H1 (cell line): ENCODE measurements around the gene ASL. TPM values are rescaled to one million over a fixed set of nuclear protein-coding genes. Genes with fewer than 3 reads are reported as not detected.
"Not testable (repeated sequence)": the region's sequence is repeated elsewhere in the genome, so short reads cannot be mapped to it uniquely, and the experiment has no call there.

ENCODE experiments used
- CTCF ChIA-PET: fragments of 300-600 bp; sonication (Branson Sonifier 250); formaldehyde crosslinking; loops from one replicate; lab custom pipeline; 2021; ENCODE audit not compliant: partially characterized antibody; lab: Charles Lee
- POLR2A ChIA-PET: fragments of 300-600 bp; sonication (Branson Sonifier 250); formaldehyde crosslinking; loops from one replicate; lab custom pipeline; 2021; ENCODE audit warnings: inconsistent platforms; ENCODE audit not compliant: partially characterized antibody; lab: Charles Lee
- DNase-seq, 2 experiments: peaks; one replicate each; pipeline versions ENCODE4 v3.0.0 to v3.0.0-alpha.2; 2010 to 2022; ENCODE audit warnings: low spot score in 2 of 2, low read depth in 1 of 2, mixed read lengths in 1 of 2
- FAIRE-seq: peaks from 2 replicates; lab custom pipeline; 2011; peaks lifted over from hg19 to GRCh38; lab: Jason Lieb, UNC
- H2AFZ ChIP-seq: 2 replicates; pipeline ENCODE4 v1.8.1; 2012; ENCODE audit warnings: low read length, inconsistent platforms
- H2AK5ac ChIP-seq: 2 replicates; pipeline ENCODE4 v1.6.1; 2013; ENCODE audit warnings: low read depth, low read length
- H2BK120ac ChIP-seq: replicated peaks from 2 replicates; pipeline ENCODE3; 2013; ENCODE audit warnings: low read depth, low read length, inconsistent platforms
- H2BK12ac ChIP-seq: 2 replicates; pipeline ENCODE4 v1.6.1; 2013; ENCODE audit warnings: low read depth, low read length
- H2BK15ac ChIP-seq: 2 replicates; pipeline ENCODE4 v1.6.1; 2013; ENCODE audit warnings: low read length
- H2BK20ac ChIP-seq: 2 replicates; pipeline ENCODE4 v1.6.1; 2013; ENCODE audit warnings: low read length
- H2BK5ac ChIP-seq: 2 replicates; pipeline ENCODE4 v1.6.1; 2013; ENCODE audit warnings: low read depth, low read length
- H3K14ac ChIP-seq: 2 replicates; pipeline ENCODE4 v1.6.1; 2013; ENCODE audit warnings: inconsistent platforms; ENCODE audit not compliant: insufficient read length
- H3K18ac ChIP-seq: 2 replicates; pipeline ENCODE4 v1.6.1; 2013; ENCODE audit warnings: low read length; ENCODE audit errors: extremely low read depth
- H3K23ac ChIP-seq: 2 replicates; pipeline ENCODE4 v1.6.1; 2013; ENCODE audit warnings: inconsistent platforms; ENCODE audit not compliant: insufficient read length
- H3K23me2 ChIP-seq: 2 replicates; pipeline ENCODE4 v1.6.1; 2013; ENCODE audit warnings: low read depth, low read length
- H3K27ac ChIP-seq: 2 replicates; pipeline ENCODE4 v1.6.1; 2011; ENCODE audit warnings: low read depth, low read length, inconsistent platforms
- H3K27me3 ChIP-seq, 4 experiments: replicated peaks in 1 of 4; 1 replicate in 1 of 4; 2 replicates in 3 of 4; pipeline versions ENCODE4 v1.6.1 to v1.8.1; 2011 to 2013; ENCODE audit warnings: low read length in 3 of 4, mild to moderate bottlenecking in 3 of 4, inconsistent platforms in 2 of 4, mixed read lengths in 2 of 4, moderate library complexity in 1 of 4; ENCODE audit not compliant: control insufficient read depth in 3 of 4, insufficient read depth in 3 of 4; ENCODE audit errors: extremely low read depth in 1 of 4
- H3K36me3 ChIP-seq, 4 experiments: 2 replicates each; pipeline versions ENCODE4 v1.6.1 to v1.8.1; 2011 to 2013; ENCODE audit warnings: mild to moderate bottlenecking in 4 of 4, low read length in 3 of 4, moderate library complexity in 2 of 4, control low read depth in 1 of 4, inconsistent platforms in 1 of 4; ENCODE audit not compliant: insufficient read depth in 4 of 4, control insufficient read depth in 2 of 4
- H3K4ac ChIP-seq: replicated peaks from 2 replicates; pipeline ENCODE3; 2013; ENCODE audit warnings: low read length, low read depth, mixed read lengths, inconsistent platforms; ENCODE audit not compliant: insufficient read length
- H3K4me1 ChIP-seq, 4 experiments: replicated peaks in 1 of 4; 1 replicate in 1 of 4; 2 replicates in 3 of 4; pipeline versions ENCODE4 v1.6.1 to v1.8.1; 2011 to 2013; ENCODE audit warnings: low read length in 3 of 4, inconsistent platforms in 2 of 4, mixed read lengths in 1 of 4; ENCODE audit not compliant: insufficient read depth in 4 of 4, control insufficient read depth in 3 of 4
- H3K4me2 ChIP-seq, 2 experiments: 2 replicates each; pipeline versions ENCODE4 v1.6.1 to v1.8.1; 2011 to 2013; ENCODE audit warnings: low read depth in 2 of 2, low read length in 2 of 2, control low read depth in 1 of 2, inconsistent platforms in 1 of 2, mild to moderate bottlenecking in 1 of 2; ENCODE audit not compliant: insufficient read depth in 1 of 2
- H3K4me3 ChIP-seq, 4 experiments: fragments of 200-600, 300-600 bp in 1 of 4; sonication (generic), shearing (Covaris generic), sonication (Bioruptor Twin) in 1 of 4; 2 replicates each; pipeline versions ENCODE4 v1.5.1 to v1.8.1; 2011 to 2016; ENCODE audit warnings: low read length in 4 of 4, low read depth in 3 of 4, control low read depth in 2 of 4, inconsistent platforms in 2 of 4, mild to moderate bottlenecking in 2 of 4, mixed read lengths in 1 of 4, moderate library complexity in 1 of 4; ENCODE audit not compliant: insufficient read depth in 2 of 4; ENCODE audit errors: extremely low read depth in 1 of 4
- H3K56ac ChIP-seq: replicated peaks from 2 replicates; pipeline ENCODE3; 2013; ENCODE audit warnings: low read depth, mild to moderate bottlenecking, mixed read lengths, low read length, inconsistent platforms; ENCODE audit not compliant: insufficient read length
- H3K79me1 ChIP-seq: 2 replicates; pipeline ENCODE4 v1.6.1; 2013; ENCODE audit warnings: low read depth, low read length, control low read depth
- H3K79me2 ChIP-seq, 2 experiments: 2 replicates each; pipeline versions ENCODE4 v1.6.1 to v1.8.1; 2012 to 2013; ENCODE audit warnings: low read length in 2 of 2, mild to moderate bottlenecking in 2 of 2, inconsistent platforms in 1 of 2; ENCODE audit not compliant: insufficient read depth in 2 of 2, control insufficient read depth in 1 of 2
- H3K9ac ChIP-seq, 4 experiments: replicated peaks in 1 of 4; 1 replicate in 1 of 4; 2 replicates in 3 of 4; pipeline versions ENCODE4 v1.6.1 to v1.8.1; 2011 to 2013; ENCODE audit warnings: low read depth in 3 of 4, low read length in 3 of 4, control low read depth in 2 of 4, mild to moderate bottlenecking in 2 of 4, moderate library complexity in 2 of 4, inconsistent platforms in 1 of 4; ENCODE audit errors: extremely low read depth in 1 of 4
- H3K9me3 ChIP-seq, 2 experiments: 2 replicates each; pipeline versions ENCODE4 v1.6.1 to v1.8.1; 2012 to 2013; ENCODE audit warnings: mild to moderate bottlenecking in 2 of 2, moderate library complexity in 2 of 2, control low read depth in 1 of 2, inconsistent platforms in 1 of 2, low read depth in 1 of 2, low read length in 1 of 2, mixed read lengths in 1 of 2; ENCODE audit not compliant: insufficient read depth in 2 of 2
- H4K20me1 ChIP-seq, 2 experiments: replicated peaks in 1 of 2; 2 replicates each; pipeline versions ENCODE3 to v1.8.1; 2011 to 2013; ENCODE audit warnings: inconsistent platforms in 2 of 2, low read length in 2 of 2, mild to moderate bottlenecking in 1 of 2; ENCODE audit not compliant: insufficient read depth in 2 of 2, control insufficient read depth in 1 of 2
- H4K5ac ChIP-seq: 2 replicates; pipeline ENCODE4 v1.6.1; 2013; ENCODE audit warnings: low read length, low read depth, mixed read lengths, inconsistent platforms; ENCODE audit not compliant: insufficient read length
- H4K8ac ChIP-seq: 2 replicates; pipeline ENCODE4 v1.8.0; 2013; ENCODE audit warnings: mild to moderate bottlenecking, moderate library complexity, low read length, inconsistent platforms; ENCODE audit not compliant: insufficient read depth; ENCODE audit errors: extremely low read depth
- H4K91ac ChIP-seq: replicated peaks from 2 replicates; pipeline ENCODE3; 2013; ENCODE audit warnings: low read length, mixed read lengths, inconsistent platforms; ENCODE audit not compliant: insufficient read length
- WGBS, 2 experiments: shearing (Covaris generic) in 1 of 2; methylation state at CpG; one replicate each; pipeline versions ENCODE4 v1.1.6 to v1.1.7; 2013 to 2015; ENCODE audit warnings: low lambda C conversion rate in 2 of 2, mixed read lengths in 2 of 2, inconsistent platforms in 1 of 2, low coverage in 1 of 2, missing lambda C conversion rate in 1 of 2; ENCODE audit not compliant: insufficient replicate concordance in 2 of 2, insufficient coverage in 1 of 2, insufficient read length in 1 of 2; ENCODE audit errors: extremely low coverage in 1 of 2, missing lambda C conversion rate in 1 of 2; 5-methylcytosine and 5-hydroxymethylcytosine counted together
- polyA plus RNA-seq, 7 experiments: library from polyadenylated mRNA; depleted of rRNA in 3 of 7; stranded (reverse) in 5 of 7; unstranded in 2 of 7; fragments of >200 nt in 5 of 7; fragments of 200-250 nt in 2 of 7; gene quantifications; 1 replicate in 5 of 7; 2 replicates in 1 of 7; 4 replicates in 1 of 7; pipeline versions ENCODE4 v1.2.1 to v1.2.3, GENCODE V29; 2011 to 2013; ENCODE audit warnings: missing spikeins in 2 of 7, mixed read lengths in 2 of 7
- total RNA-seq: library from RNA; stranded (reverse); fragmentation: NEBNext Ultra II Directional; extraction: Animal tissue kit (Norgen Biotek cat#: 25700); gene quantifications from 2 replicates; pipeline ENCODE4 v1.2.1, GENCODE V29; 2021

Gene ASL
- total and polyA plus RNA-seq, 2 of the 8 experiments (the other 6 are each of a cell fraction or from before 2014, with no cell fraction given) = 23.3 to 35.3 TPM

DNA sequence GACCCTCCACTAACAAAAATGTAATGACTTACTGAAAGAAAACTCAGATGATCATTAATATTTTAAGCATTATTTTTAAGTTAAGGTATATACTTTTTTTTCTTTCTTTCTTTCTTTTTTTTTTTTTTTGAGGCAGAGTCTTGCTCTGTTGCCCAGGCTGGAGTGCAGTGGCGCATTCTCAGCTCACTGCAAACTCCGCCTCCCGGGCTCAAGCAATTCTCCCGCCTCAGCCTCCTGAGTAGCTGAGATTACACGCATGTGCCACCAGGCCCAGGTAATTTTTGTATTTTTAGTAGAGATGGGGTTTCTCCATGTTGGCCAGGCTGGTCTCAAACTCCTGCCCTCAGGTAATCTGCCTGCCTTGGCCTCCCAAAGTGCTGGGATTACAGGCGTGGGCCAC lies 26.5 kb downstream of the ASL start:
- H3K4me3 ChIP-seq, CTCF ChIA-PET, H2AK5ac ChIP-seq, H3K23ac ChIP-seq, H3K4me2 ChIP-seq, H2BK12ac ChIP-seq, DNase-seq, H3K56ac ChIP-seq, H3K18ac ChIP-seq, H3K9me3 ChIP-seq, H4K20me1 ChIP-seq, H2BK20ac ChIP-seq, H3K36me3 ChIP-seq, FAIRE-seq, H3K4ac ChIP-seq, H2AFZ ChIP-seq, H4K8ac ChIP-seq, H4K5ac ChIP-seq, H3K79me1 ChIP-seq, H3K9ac ChIP-seq, H2BK15ac ChIP-seq, H2BK5ac ChIP-seq, H3K4me1 ChIP-seq, H3K27me3 ChIP-seq, H3K27ac ChIP-seq, H2BK120ac ChIP-seq, H3K14ac ChIP-seq, H3K79me2 ChIP-seq, H3K23me2 ChIP-seq, H4K91ac ChIP-seq: not testable (repeated sequence)
- 94% methylated on average over 6 of the region's 6 CpGs; no CpG with 5 or more reads in 1 of the 2 experiments for WGBS, 2 experiments
- POLR2A ChIA-PET = interaction anchor here (0.7 to 1.3 kb wide), 2 partner anchors 19 to 27 kb away, joined by 3 read pairs; partner anchors contain the start of gene ASL

GRCh38 chr7:66103994-66104393 lies 28.4 kb downstream of the ASL start:
- H4K20me1 ChIP-seq, H2BK12ac ChIP-seq, H3K79me1 ChIP-seq, H3K27me3 ChIP-seq, H3K9me3 ChIP-seq, H3K56ac ChIP-seq, H2BK15ac ChIP-seq, H3K4me2 ChIP-seq, H3K79me2 ChIP-seq, H2AFZ ChIP-seq, H2AK5ac ChIP-seq, H3K27ac ChIP-seq, H2BK20ac ChIP-seq, H3K4ac ChIP-seq, H3K18ac ChIP-seq, FAIRE-seq, H3K4me3 ChIP-seq, H3K9ac ChIP-seq, H2BK120ac ChIP-seq, H3K4me1 ChIP-seq, H2BK5ac ChIP-seq, CTCF ChIA-PET, H4K91ac ChIP-seq, H3K36me3 ChIP-seq, H4K5ac ChIP-seq, H3K14ac ChIP-seq, H3K23ac ChIP-seq, H4K8ac ChIP-seq, H3K23me2 ChIP-seq, DNase-seq: not testable (repeated sequence)
- WGBS, 2 experiments = 94% methylated on average over 3 of the region's 3 CpGs; no CpG with 5 or more reads in 1 of the 2 experiments
- POLR2A ChIA-PET = interaction anchor here (0.6 kb wide), 1 partner anchor 17 kb away, joined by 3 read pairs; no protein-coding TSS in a partner anchor
